ENCODE results near the gene CTNNBL1. TPM values are rescaled to one million over a fixed set of nuclear protein-coding genes. Genes with fewer than 3 reads are reported as not detected.

Gene CTNNBL1
- polyA plus RNA-seq, 2 donors, result 30.2 to 39.6 TPM

- Histone ChIP-seq H3K9me3 (ENCODE audit: control insufficient read depth in 2 of 2, insufficient read depth in 1 of 2, low read depth in 1 of 2, low read length in 1 of 2) (no peaks in the 10 kb centered on the region), H3K36me3 (ENCODE audit: control insufficient read depth in 2 of 2, insufficient read depth in 2 of 2, low read length in 1 of 2) (no peaks in the 10 kb centered on the region), H3K27ac (ENCODE audit: low read depth in 2 of 2, low read length in 1 of 2) (no peak overlapping the region), H3K27me3 (ENCODE audit: control insufficient read depth in 1 of 2, insufficient read depth in 2 of 2, low read length in 2 of 2) (no peaks in the 10 kb centered on the region), H3K4me1 (ENCODE audit: control insufficient read depth in 2 of 2, insufficient read depth in 2 of 2, low read length in 1 of 2) (no peaks in the 10 kb centered on the region), H3K4me3 (ENCODE audit: low read depth in 1 of 2, low read length in 2 of 2) (no peak overlapping the region)
- WGBS, 2 donors, result 73 to 93% methylated on average over 1 of the region's 1 CpG
These were observed 8.7 kb downstream of the CTNNBL1 start for GRCh38 chr20:37702403-37703034.

GRCh38 chr20:37703035-37703845 is 9.4 kb downstream of the CTNNBL1 start:
- Histone ChIP-seq H3K4me3 (ENCODE audit: low read depth in 1 of 2, low read length in 2 of 2) (no peak overlapping the region), H3K9me3 (ENCODE audit: control insufficient read depth in 2 of 2, insufficient read depth in 1 of 2, low read depth in 1 of 2, low read length in 1 of 2) (no peaks in the 10 kb centered on the region), H3K27me3 (ENCODE audit: control insufficient read depth in 1 of 2, insufficient read depth in 2 of 2, low read length in 2 of 2) (no peaks in the 10 kb centered on the region), H3K36me3 (ENCODE audit: control insufficient read depth in 2 of 2, insufficient read depth in 2 of 2, low read length in 1 of 2) (no peaks in the 10 kb centered on the region), H3K27ac (ENCODE audit: low read depth in 2 of 2, low read length in 1 of 2) (no peak overlapping the region), H3K4me1 (ENCODE audit: control insufficient read depth in 2 of 2, insufficient read depth in 2 of 2, low read length in 1 of 2) (no peaks in the 10 kb centered on the region)
- WGBS, 2 donors, result 87 to 89% methylated on average over 6 of the region's 6 CpGs

GRCh38 chr20:37704955-37705354 is 11.1 kb downstream of the CTNNBL1 start:
- 95 to 97% methylated on average over 1 of the region's 1 CpG for WGBS, 2 donors
- no peak overlapping the region for H3K4me3 ChIP-seq (ENCODE audit: low read depth in 1 of 2, low read length in 2 of 2)
- H3K27ac ChIP-seq (ENCODE audit: low read depth in 2 of 2, low read length in 1 of 2), result no peak overlapping the region
- H3K4me1 ChIP-seq (ENCODE audit: control insufficient read depth in 2 of 2, insufficient read depth in 2 of 2, low read length in 1 of 2), result no peaks in the 10 kb centered on the region
- H3K27me3 ChIP-seq (ENCODE audit: control insufficient read depth in 1 of 2, insufficient read depth in 2 of 2, low read length in 2 of 2), result no peaks in the 10 kb centered on the region
- H3K9me3 ChIP-seq (ENCODE audit: control insufficient read depth in 2 of 2, insufficient read depth in 1 of 2, low read depth in 1 of 2, low read length in 1 of 2), result no peaks in the 10 kb centered on the region
- no peaks in the 10 kb centered on the region for H3K36me3 ChIP-seq (ENCODE audit: control insufficient read depth in 2 of 2, insufficient read depth in 2 of 2, low read length in 1 of 2)

- Histone ChIP-seq H3K4me1 (ENCODE audit: control insufficient read depth in 2 of 2, insufficient read depth in 2 of 2, low read length in 1 of 2) (peaks cover 0 to 3% of the 10 kb centered on the region in 2 donors), H3K36me3 (ENCODE audit: control insufficient read depth in 2 of 2, insufficient read depth in 2 of 2, low read length in 1 of 2) (no peaks in the 10 kb centered on the region), H3K27ac (ENCODE audit: low read depth in 2 of 2, low read length in 1 of 2) (no peak overlapping the region), H3K9me3 (ENCODE audit: control insufficient read depth in 2 of 2, insufficient read depth in 1 of 2, low read depth in 1 of 2, low read length in 1 of 2) (no peaks in the 10 kb centered on the region), H3K27me3 (ENCODE audit: control insufficient read depth in 1 of 2, insufficient read depth in 2 of 2, low read length in 2 of 2) (no peaks in the 10 kb centered on the region), H3K4me3 (ENCODE audit: low read depth in 1 of 2, low read length in 2 of 2) (no peak overlapping the region)
- 89 to 93% methylated on average over 3 of the region's 3 CpGs for WGBS, 2 donors
These were observed 12.5 kb downstream of the CTNNBL1 start for GRCh38 chr20:37706298-37706697.

GRCh38 chr20:37711001-37711400 is 17.2 kb downstream of the CTNNBL1 start:
- no peaks in the 10 kb centered on the region for H3K9me3 ChIP-seq (ENCODE audit: control insufficient read depth in 2 of 2, insufficient read depth in 1 of 2, low read depth in 1 of 2, low read length in 1 of 2)
- no peak overlapping the region for H3K27ac ChIP-seq (ENCODE audit: low read depth in 2 of 2, low read length in 1 of 2)
- H3K36me3 ChIP-seq (ENCODE audit: control insufficient read depth in 2 of 2, insufficient read depth in 2 of 2, low read length in 1 of 2), result no peaks in the 10 kb centered on the region
- H3K4me3 ChIP-seq (ENCODE audit: low read depth in 1 of 2, low read length in 2 of 2), result no peak overlapping the region
- H3K27me3 ChIP-seq (ENCODE audit: control insufficient read depth in 1 of 2, insufficient read depth in 2 of 2, low read length in 2 of 2), result no peaks in the 10 kb centered on the region
- peaks cover 3% of the 10 kb centered on the region in 2 donors for H3K4me1 ChIP-seq (ENCODE audit: control insufficient read depth in 2 of 2, insufficient read depth in 2 of 2, low read length in 1 of 2)
- 66 to 68% methylated on average over 2 of the region's 2 CpGs for WGBS, 2 donors

- Histone ChIP-seq H3K36me3 (ENCODE audit: control insufficient read depth in 2 of 2, insufficient read depth in 2 of 2, low read length in 1 of 2) (no peaks in the 10 kb centered on the region), H3K27me3 (ENCODE audit: control insufficient read depth in 1 of 2, insufficient read depth in 2 of 2, low read length in 2 of 2) (no peaks in the 10 kb centered on the region), H3K9me3 (ENCODE audit: control insufficient read depth in 2 of 2, insufficient read depth in 1 of 2, low read depth in 1 of 2, low read length in 1 of 2) (no peaks in the 10 kb centered on the region), H3K4me3 (ENCODE audit: low read depth in 1 of 2, low read length in 2 of 2) (no peak overlapping the region), H3K27ac (ENCODE audit: low read depth in 2 of 2, low read length in 1 of 2) (no peak overlapping the region), H3K4me1 (ENCODE audit: control insufficient read depth in 2 of 2, insufficient read depth in 2 of 2, low read length in 1 of 2) (peaks cover 3% of the 10 kb centered on the region in 2 donors)
- WGBS, 2 donors, result 66 to 79% methylated on average over 9 of the region's 9 CpGs
These were observed 18.4 kb downstream of the CTNNBL1 start for GRCh38 chr20:37711994-37712964.

GRCh38 chr20:37713396-37713795 is 19.6 kb downstream of the CTNNBL1 start:
- H3K27ac ChIP-seq (ENCODE audit: low read depth in 2 of 2, low read length in 1 of 2), result no peak overlapping the region
- no peaks in the 10 kb centered on the region for H3K27me3 ChIP-seq (ENCODE audit: control insufficient read depth in 1 of 2, insufficient read depth in 2 of 2, low read length in 2 of 2)
- H3K36me3 ChIP-seq (ENCODE audit: control insufficient read depth in 2 of 2, insufficient read depth in 2 of 2, low read length in 1 of 2), result no peaks in the 10 kb centered on the region
- H3K4me1 ChIP-seq (ENCODE audit: control insufficient read depth in 2 of 2, insufficient read depth in 2 of 2, low read length in 1 of 2), result peaks cover 3% of the 10 kb centered on the region in 2 donors
- no peak overlapping the region for H3K4me3 ChIP-seq (ENCODE audit: low read depth in 1 of 2, low read length in 2 of 2)
- H3K9me3 ChIP-seq (ENCODE audit: control insufficient read depth in 2 of 2, insufficient read depth in 1 of 2, low read depth in 1 of 2, low read length in 1 of 2), result no peaks in the 10 kb centered on the region
- WGBS, 2 donors, result 88 to 93% methylated on average over 4 of the region's 4 CpGs

- Histone ChIP-seq H3K9me3 (ENCODE audit: control insufficient read depth in 2 of 2, insufficient read depth in 1 of 2, low read depth in 1 of 2, low read length in 1 of 2) (no peaks in the 10 kb centered on the region), H3K4me3 (ENCODE audit: low read depth in 1 of 2, low read length in 2 of 2) (no peak overlapping the region), H3K36me3 (ENCODE audit: control insufficient read depth in 2 of 2, insufficient read depth in 2 of 2, low read length in 1 of 2) (no peaks in the 10 kb centered on the region), H3K27ac (ENCODE audit: low read depth in 2 of 2, low read length in 1 of 2) (no peak overlapping the region), H3K27me3 (ENCODE audit: control insufficient read depth in 1 of 2, insufficient read depth in 2 of 2, low read length in 2 of 2) (no peaks in the 10 kb centered on the region), H3K4me1 (ENCODE audit: control insufficient read depth in 2 of 2, insufficient read depth in 2 of 2, low read length in 1 of 2) (peaks cover 3% of the 10 kb centered on the region in 2 donors)
- 77 to 80% methylated on average over 10 of the region's 10 CpGs for WGBS, 2 donors
These were observed 21.3 kb downstream of the CTNNBL1 start for GRCh38 chr20:37714978-37715672.

GRCh38 chr20:37721751-37722150 is 27.9 kb downstream of the CTNNBL1 start:
- 94 to 100% methylated on average over 1 of the region's 1 CpG for WGBS, 2 donors
- no peaks in the 10 kb centered on the region for H3K4me1 ChIP-seq (ENCODE audit: control insufficient read depth in 2 of 2, insufficient read depth in 2 of 2, low read length in 1 of 2)
- H3K36me3 ChIP-seq (ENCODE audit: control insufficient read depth in 2 of 2, insufficient read depth in 2 of 2, low read length in 1 of 2), result no peaks in the 10 kb centered on the region

More at GRCh38 chr20:37721751-37722150, 27.9 kb downstream of the CTNNBL1 start:
- Histone ChIP-seq H3K9me3 (ENCODE audit: control insufficient read depth in 2 of 2, insufficient read depth in 1 of 2, low read depth in 1 of 2, low read length in 1 of 2) (no peaks in the 10 kb centered on the region), H3K27me3 (ENCODE audit: control insufficient read depth in 1 of 2, insufficient read depth in 2 of 2, low read length in 2 of 2) (no peaks in the 10 kb centered on the region), H3K4me3 (ENCODE audit: low read depth in 1 of 2, low read length in 2 of 2) (no peak overlapping the region), H3K27ac (ENCODE audit: low read depth in 2 of 2, low read length in 1 of 2) (no peak overlapping the region)

All from esophagus (tissue), 2 donors.